ENCODE data around the gene CENPP.

- TF ChIP-seq CTCF (IDR thresholded peaks at IDR 0.05; ENCODE audit: low read length) = no peak
- no peak for TF ChIP-seq EZH2 (IDR thresholded peaks at IDR 0.05; ENCODE audit: borderline replicate concordance, low read length)
These were observed 293 bp downstream of the CENPP start for GRCh38 chr9:92325991-92326500.

Measured in OCI-LY1 (cell line).